Breast epithelium (tissue), 4 donors: Measurements from ENCODE around the gene WBP1. TPM values are rescaled to one million over a fixed set of nuclear protein-coding genes. Genes with fewer than 3 reads are reported as not detected.
"Not testable (repeated sequence)": the region's sequence is repeated elsewhere in the genome, so short reads cannot be mapped to it uniquely, and the experiment has no call there.

ENCODE experiments used
- DNase-seq, 2 donors: peaks; one replicate each; pipeline ENCODE4 v3.0.0-alpha.2; 2019; ENCODE audit warnings: low spot score in 2 of 2
- H3K27ac ChIP-seq, 2 donors: fragments of 200-600 bp; sonication (generic) in 1 of 2; one replicate each; pipeline ENCODE4 v1.5.1; 2016 to 2019; ENCODE audit warnings: mild to moderate bottlenecking in 1 of 2
- H3K27me3 ChIP-seq, 2 donors: fragments of 200-600 bp; sonication (generic) in 1 of 2; one replicate each; pipeline versions ENCODE4 v1.5.1 to v1.6.0; 2017 to 2019; ENCODE audit warnings: control low read depth in 1 of 2, mild to moderate bottlenecking in 1 of 2
- H3K36me3 ChIP-seq: fragments of 200-600 bp; one replicate; pipeline ENCODE4 v1.5.1; 2019
- H3K4me1 ChIP-seq, 2 donors: fragments of 200-600 bp; sonication (generic); one replicate each; pipeline ENCODE4 v1.5.1; 2016 to 2019; ENCODE audit warnings: control low read depth in 1 of 2
- H3K4me3 ChIP-seq, 3 donors: fragments of 200-600 bp; sonication (generic); 1 replicate in 2 of 3; 2 replicates in 1 of 3; pipeline ENCODE4 v1.5.1; 2016 to 2019; ENCODE audit warnings: mild to moderate bottlenecking in 3 of 3, moderate library complexity in 2 of 3
- H3K9me3 ChIP-seq, 2 donors: fragments of 200-600 bp; sonication (generic) in 1 of 2; one replicate each; pipeline ENCODE4 v1.5.1; 2016 to 2019; ENCODE audit warnings: control low read depth in 1 of 2
- CTCF ChIP-seq, 3 donors: fragments of 450-650 bp; IDR thresholded peaks; one replicate each; pipeline ENCODE4 v1.5.1; 2016 to 2017; ENCODE audit warnings: antibody characterized with exemption in 3 of 3, mild to moderate bottlenecking in 3 of 3, moderate library complexity in 3 of 3
- POLR2A ChIP-seq: fragments of 450-650 bp; IDR thresholded peaks from one replicate; pipeline ENCODE4 v1.6.1; 2016; ENCODE audit warnings: antibody characterized with exemption, mild to moderate bottlenecking, moderate library complexity
- POLR2AphosphoS5 ChIP-seq, 3 donors: sonication (generic); formaldehyde crosslinking; IDR thresholded peaks; one replicate each; pipeline ENCODE4 v1.6.1; 2017; ENCODE audit warnings: antibody characterized with exemption in 3 of 3
- intact Hi-C: fragments of 100-400 bp; cut with DNase I; formaldehyde crosslinking; loops from one replicate; pipeline ENCODE4 v1.15.1; 2023; ENCODE audit warnings: low total_unique reads
- total RNA-seq, 3 donors: library from RNA; depleted of rRNA; stranded (reverse); fragments of >200 nt; gene quantifications; one replicate each; pipeline ENCODE4 v1.1.0, GENCODE V29; 2016

Gene WBP1
- total RNA-seq, 3 donors from 2014 or later, result 58.0 to 70.0 (median 61.9) TPM

GRCh38 chr2:74457129-74457548, 1.1 kb upstream of the WBP1 start:
- H3K4me1 ChIP-seq, result peaks cover 9 to 16% of the 10 kb centered on the region in 2 donors
- H3K9me3 ChIP-seq, result no peaks in the 10 kb centered on the region
- intact Hi-C loops, result no loop called here
- peak overlapping the region; percentile 98 to 99 for H3K27ac ChIP-seq
- peak overlapping the region; percentile 69 to 87 (median 71) for H3K4me3 ChIP-seq
- H3K36me3 ChIP-seq, result no peaks in the 10 kb centered on the region
- TF ChIP-seq CTCF (IDR thresholded peaks at IDR 0.05), result no peak
- no peak for TF ChIP-seq POLR2A
- no peak for TF ChIP-seq POLR2AphosphoS5 (IDR thresholded peaks at IDR 0.05)
- DNase-seq, result no peak
- no peaks in the 10 kb centered on the region for H3K27me3 ChIP-seq

- DNase-seq, result peak; percentile 62 to 78
- H3K27ac ChIP-seq, result peak overlapping the region; percentile 98 to 99
- peak overlapping the region; percentile 69 to 87 (median 71) for H3K4me3 ChIP-seq
Observed at GRCh38 chr2:74457549-74458131, 598 bp upstream of the WBP1 start.

GRCh38 chr2:74458938-74459363, 713 bp downstream of the WBP1 start:
- Histone ChIP-seq H3K4me3 (peak overlapping the region; percentile 69 to 87 (median 71)), H3K27ac (peak overlapping the region; percentile 90 to 98), H3K9me3 (no peaks in the 10 kb centered on the region), H3K36me3 (no peaks in the 10 kb centered on the region), H3K27me3 (no peaks in the 10 kb centered on the region), H3K4me1 (peaks cover 9 to 18% of the 10 kb centered on the region in 2 donors)
- no peak for DNase-seq
- TF ChIP-seq CTCF (IDR thresholded peaks at IDR 0.05) (no peak), POLR2AphosphoS5 (IDR thresholded peaks at IDR 0.05) (no peak), POLR2A (no peak)
- intact Hi-C loops, result no loop called here

More at GRCh38 chr2:74457549-74458131, 598 bp upstream of the WBP1 start:
- H3K4me1 ChIP-seq, result peaks cover 9 to 16% of the 10 kb centered on the region in 2 donors
- intact Hi-C loops, result no loop called here
- no peaks in the 10 kb centered on the region for H3K36me3 ChIP-seq
- TF ChIP-seq POLR2AphosphoS5 (IDR thresholded peaks at IDR 0.05), result peak in 2 of 3 donors; percentile 72 to 83
- peak; percentile 80 for TF ChIP-seq POLR2A
- TF ChIP-seq CTCF (IDR thresholded peaks at IDR 0.05), result peak in 1 of 3 donors; percentile 13
- H3K27me3 ChIP-seq, result no peaks in the 10 kb centered on the region
- H3K9me3 ChIP-seq, result no peaks in the 10 kb centered on the region

GRCh38 chr2:74459503-74460118, 1.4 kb downstream of the WBP1 start:
- H3K27me3 ChIP-seq, intact Hi-C loops: not testable (repeated sequence)

GRCh38 chr2:74460187-74460586, 1.9 kb downstream of the WBP1 start:
- H3K9me3 ChIP-seq, H3K36me3 ChIP-seq, intact Hi-C loops, H3K4me3 ChIP-seq, H3K27ac ChIP-seq, H3K27me3 ChIP-seq, DNase-seq: not testable (repeated sequence)
- H3K4me1 ChIP-seq, result peaks cover 13 to 24% of the 10 kb centered on the region in 2 donors

More at GRCh38 chr2:74459503-74460118, 1.4 kb downstream of the WBP1 start:
- H3K27ac ChIP-seq, H3K9me3 ChIP-seq, H3K36me3 ChIP-seq, DNase-seq: not testable (repeated sequence)
- peaks cover 13 to 24% of the 10 kb centered on the region in 2 donors for H3K4me1 ChIP-seq
- peak overlapping the region in 2 of 3 donors; percentile 69 to 87 for H3K4me3 ChIP-seq
